SK-MEL-5 (cell line): ENCODE data around the gene EHMT2. TPM values are rescaled to one million over a fixed set of nuclear protein-coding genes. Genes with fewer than 3 reads are reported as not detected.

ENCODE experiments used
- DNase-seq: peaks from one replicate; pipeline ENCODE4 v3.0.0-alpha.2; 2016; ENCODE audit warnings: low read depth, low spot score
- in situ Hi-C: cut with HindIII; loops from 2 replicates; pipeline ENCODE4 v1.10.0; 2016; ENCODE audit warnings: low sequenced_read_pairs, high pct_unique_total_duplicates, low pct_unique_long_range_greater_than_20kb
- small RNA-seq, 2 experiments: library from RNA; depleted of rRNA; stranded (forward); fragments of <200 nt; gene quantifications; one replicate each; pipeline ENCODE3, GENCODE V24; 2014
- total RNA-seq: library from RNA; depleted of rRNA; stranded (reverse); fragments of >200 nt; shearing (Covaris generic); gene quantifications from 2 replicates; pipeline ENCODE4 v1.2.3, GENCODE V29; 2014; rRNA removed

Gene EHMT2
- total RNA-seq, 1 experiment from 2014 or later: 39.4 TPM

- in situ Hi-C loops: no loop called here
- no peak for DNase-seq
Measured at GRCh38 chr6:31836474-31837368, 60.8 kb downstream of the EHMT2 start.

GRCh38 chr6:31836047-31836473, 61.4 kb downstream of the EHMT2 start:
- no peak for DNase-seq
- in situ Hi-C loops: no loop called here

- in situ Hi-C loops: no loop called here
- peak; percentile 90 for DNase-seq
Measured at GRCh38 chr6:31834367-31835250, 62.9 kb downstream of the EHMT2 start.

GRCh38 chr6:31831350-31832215, 65.9 kb downstream of the EHMT2 start:
- no peak for DNase-seq
- in situ Hi-C loops: no loop called here

GRCh38 chr6:31830886-31831335, 66.6 kb downstream of the EHMT2 start:
- in situ Hi-C loops: no loop called here
- DNase-seq: no peak

Small RNA genes within 50 kb of the gene (small RNA-seq; reads per million reads assigned to genes)
- gene AL645922.1: 0 reads per million in 2 experiments
- 43.9 to 733 reads per million in 2 experiments for gene SNORD48
- 0 reads per million in 2 experiments for gene SNORD52

Other genes starting within 250 kb of the EHMT2 start
- 110 and 149 TPM in 2 replicates for gene BAG6, start 245.0 kb downstream of the EHMT2 start, total RNA-seq
- 0.42 and 0.43 TPM in 2 replicates for gene APOM, start 241.8 kb downstream of the EHMT2 start, total RNA-seq
- 24.5 and 25.6 TPM in 2 replicates for gene C6orf47, start 236.9 kb downstream of the EHMT2 start, total RNA-seq
- gene GPANK1, start 232.7 kb downstream of the EHMT2 start, total RNA-seq: 17.8 and 18.5 TPM in 2 replicates
- gene CSNK2B, start 231.6 kb downstream of the EHMT2 start, total RNA-seq: 213 and 226 TPM in 2 replicates
- 0.85 and 0.87 TPM in 2 replicates for gene LY6G5B, start 227.7 kb downstream of the EHMT2 start, total RNA-seq
- 0.48 TPM in 1 of 2 replicates, not detected in the other for gene LY6G5C, start 216.6 kb downstream of the EHMT2 start, total RNA-seq
- 53.0 and 55.0 TPM in 2 replicates for gene ABHD16A, start 194.4 kb downstream of the EHMT2 start, total RNA-seq
- not detected in 2 replicates for gene LY6G6F, start 190.8 kb downstream of the EHMT2 start, total RNA-seq
- gene LY6G6D, start 182.3 kb downstream of the EHMT2 start, total RNA-seq: not detected in 2 replicates
- gene LY6G6C, start 176.0 kb downstream of the EHMT2 start, total RNA-seq: not detected in 2 replicates
- not detected in 2 replicates for gene MPIG6B, start 174.3 kb downstream of the EHMT2 start, total RNA-seq
- gene DDAH2, start 168.4 kb downstream of the EHMT2 start, total RNA-seq: 4.6 and 4.7 TPM in 2 replicates
- gene CLIC1, start 161.2 kb downstream of the EHMT2 start, total RNA-seq: 466 and 467 TPM in 2 replicates
- 16.1 and 17.5 TPM in 2 replicates for gene MSH5, start 157.7 kb downstream of the EHMT2 start, total RNA-seq
- 1.1 and 1.7 TPM in 2 replicates for gene SAPCD1, start 135.0 kb downstream of the EHMT2 start, total RNA-seq
- not detected in 2 replicates for gene VWA7, start 120.4 kb downstream of the EHMT2 start, total RNA-seq
- gene VARS1, start 101.9 kb downstream of the EHMT2 start, total RNA-seq: 38.9 and 53.0 TPM in 2 replicates
- 45.6 and 47.0 TPM in 2 replicates for gene LSM2, start 90.7 kb downstream of the EHMT2 start, total RNA-seq
- 0.29 TPM in 2 replicates for gene HSPA1L, start 82.4 kb downstream of the EHMT2 start, total RNA-seq
- gene HSPA1A, start 82.2 kb downstream of the EHMT2 start, total RNA-seq: 7.1 and 8.2 TPM in 2 replicates
- 104 TPM in 2 replicates for gene HSPA1B, start 70.0 kb downstream of the EHMT2 start, total RNA-seq
- gene NEU1, start 34.9 kb downstream of the EHMT2 start, total RNA-seq: 213 and 215 TPM in 2 replicates
- gene SLC44A4, start 18.7 kb downstream of the EHMT2 start, total RNA-seq: not detected in 2 replicates
- gene ZBTB12, start 4.4 kb upstream of the EHMT2 start, total RNA-seq: 1.3 and 2.2 TPM in 2 replicates
- gene C2, start 30.0 kb upstream of the EHMT2 start, total RNA-seq: 9.4 and 10.1 TPM in 2 replicates
- not detected in 2 replicates for gene CFB, start 48.4 kb upstream of the EHMT2 start, total RNA-seq
- 81.9 and 91.0 TPM in 2 replicates for gene NELFE, start 61.3 kb upstream of the EHMT2 start, total RNA-seq
- gene SKIC2, start 61.5 kb upstream of the EHMT2 start, total RNA-seq: 21.4 and 28.3 TPM in 2 replicates
- 5.2 and 9.2 TPM in 2 replicates for gene DXO, start 74.4 kb upstream of the EHMT2 start, total RNA-seq
- 1.6 and 2.2 TPM in 2 replicates for gene C4A, start 84.4 kb upstream of the EHMT2 start, total RNA-seq
- gene C4B, start 117.1 kb upstream of the EHMT2 start, total RNA-seq: 0.45 and 2.2 TPM in 2 replicates
- not detected in 2 replicates for gene CYP21A2, start 140.7 kb upstream of the EHMT2 start, total RNA-seq
- 0.37 TPM in 1 of 2 replicates, not detected in the other for gene TNXB, start 211.6 kb upstream of the EHMT2 start, total RNA-seq
- 15.1 and 15.3 TPM in 2 replicates for gene ATF6B, start 230.5 kb upstream of the EHMT2 start, total RNA-seq
- 8.1 and 8.7 TPM in 2 replicates for gene FKBPL, start 232.6 kb upstream of the EHMT2 start, total RNA-seq